LNCaP clone FGC (cell line): Measurements from ENCODE around the gene VPS16.

Source experiments
- DNase-seq: peaks from one replicate; pipeline ENCODE4 v3.0.0-alpha.2; 2011; ENCODE audit warnings: low read depth
- H3K4me3 ChIP-seq: 2 replicates; pipeline ENCODE4 v1.5.1; 2011; ENCODE audit warnings: mild to moderate bottlenecking, low read depth, low read length, control low read depth
- CTCF ChIP-seq: IDR thresholded peaks from 2 replicates; pipeline ENCODE4 v1.5.1; 2012; ENCODE audit warnings: mild to moderate bottlenecking; ENCODE audit not compliant: control insufficient read depth, insufficient read depth; ENCODE audit errors: extremely low read depth

The VPS16 gene

GRCh38 chr20:2840138-2840966 is at the start of gene VPS16, which contains the start of gene PCED1A:
VPS16 (plus strand) TSS chr20:2840745; CDS start chr20:2840775, 30 bp downstream.
PCED1A (minus strand) TSS chr20:2840655; CDS start chr20:2839912, 743 bp downstream.
- DNase-seq: peak; percentile 52
- no peak for TF ChIP-seq CTCF

GRCh38 chr20:2793471-2793870 is 47.1 kb upstream of the VPS16 start:
- H3K4me3 ChIP-seq: no peak overlapping the region
- no peak for TF ChIP-seq CTCF
- no peak for DNase-seq

More at GRCh38 chr20:2840138-2840966, at the start of gene VPS16, which contains the start of gene PCED1A:
- peak within 1 kb of the TSS; percentile 82 for H3K4me3 ChIP-seq

- no peak overlapping the region for H3K4me3 ChIP-seq
- no peak for TF ChIP-seq CTCF
- no peak for DNase-seq
Observed at GRCh38 chr20:2794202-2794748, 46.3 kb upstream of the VPS16 start.

- no peak for TF ChIP-seq CTCF
Observed at GRCh38 chr20:2794866-2795447, 45.6 kb upstream of the VPS16 start.

GRCh38 chr20:2795451-2795850 is 45.1 kb upstream of the VPS16 start:
- no peak for DNase-seq
- TF ChIP-seq CTCF: no peak
- no peak overlapping the region for H3K4me3 ChIP-seq

More at GRCh38 chr20:2794866-2795447, 45.6 kb upstream of the VPS16 start:
- no peak for DNase-seq
- H3K4me3 ChIP-seq: no peak overlapping the region

- TF ChIP-seq CTCF: no peak
- H3K4me3 ChIP-seq: no peak overlapping the region
- DNase-seq: no peak
Observed at GRCh38 chr20:2796011-2796660, 44.4 kb upstream of the VPS16 start.
